Uterus (tissue), 4 donors: Measurements from ENCODE around the gene LINS1. TPM values are rescaled to one million over a fixed set of nuclear protein-coding genes. Genes with fewer than 3 reads are reported as not detected.

Source experiments
- DNase-seq, 2 donors: peaks; one replicate each; pipeline ENCODE4 v3.0.0-alpha.2; 2019 to 2020
- H3K27ac ChIP-seq, 2 donors: fragments of 200-600 bp; sonication (generic); 1 replicate in 1 of 2; 2 replicates in 1 of 2; pipeline ENCODE4 v1.5.1; 2016 to 2018
- H3K27me3 ChIP-seq, 2 donors: fragments of 200-600 bp; sonication (generic); one replicate each; pipeline ENCODE4 v1.5.1; 2018 to 2019; ENCODE audit warnings: control low read depth in 1 of 2
- H3K36me3 ChIP-seq, 2 donors: fragments of 200-600 bp; sonication (generic); one replicate each; pipeline ENCODE4 v1.5.1; 2019; ENCODE audit warnings: control low read depth in 1 of 2
- H3K4me1 ChIP-seq, 2 donors: fragments of 200-600 bp; sonication (generic); one replicate each; pipeline ENCODE4 v1.5.1; 2018 to 2019; ENCODE audit warnings: control low read depth in 1 of 2
- H3K4me3 ChIP-seq, 2 donors: fragments of 200-600 bp; sonication (generic); 1 replicate in 1 of 2; 2 replicates in 1 of 2; pipeline ENCODE4 v1.5.1; 2018 to 2019; ENCODE audit warnings: mild to moderate bottlenecking in 1 of 2
- H3K9me3 ChIP-seq, 2 donors: fragments of 200-600 bp; sonication (generic); one replicate each; pipeline ENCODE4 v1.5.1; 2019; ENCODE audit warnings: control low read depth in 1 of 2
- CTCF ChIP-seq, 4 experiments: fragments of 200-600 bp in 2 of 4; fragments of 450-650 bp in 2 of 4; sonication (generic) in 2 of 4; IDR thresholded peaks; one replicate each; pipeline ENCODE4 v1.5.1; 2016 to 2019; ENCODE audit warnings: antibody characterized with exemption in 4 of 4, mild to moderate bottlenecking in 2 of 4, moderate library complexity in 1 of 4
- POLR2A ChIP-seq, 2 donors: fragments of 450-650 bp; IDR thresholded peaks; one replicate each; pipeline ENCODE4 v1.6.1; 2016; ENCODE audit warnings: antibody characterized with exemption in 2 of 2, mild to moderate bottlenecking in 1 of 2, moderate library complexity in 1 of 2
- intact Hi-C: fragments of 100-400 bp; cut with DNase I; formaldehyde crosslinking; loops from one replicate; pipeline ENCODE4 v1.15.1; 2023; ENCODE audit warnings: low total_unique reads
- total RNA-seq, 4 donors: library from RNA; depleted of rRNA in 3 of 4; stranded (reverse); fragments of >200 nt in 3 of 4; gene quantifications; one replicate each; pipeline versions ENCODE4 v1.1.0 to v1.2.4, GENCODE V29; 2014 to 2023
- donor health status: DM: yes; HTN: yes; CAD: no.

Gene LINS1
- total RNA-seq, 4 donors from 2014 or later = 17.4 to 108 (median 52.8) TPM

GRCh38 chr15:100547961-100548360 is 54.0 kb downstream of the LINS1 start:
- Histone ChIP-seq H3K27me3 (no peaks in the 10 kb centered on the region), H3K9me3 (no peaks in the 10 kb centered on the region), H3K4me1 (no peaks in the 10 kb centered on the region), H3K36me3 (no peaks in the 10 kb centered on the region), H3K27ac (no peak overlapping the region), H3K4me3 (no peak overlapping the region)
- no peak for DNase-seq
- intact Hi-C loops = no loop called here
- TF ChIP-seq POLR2A (IDR thresholded peaks at IDR 0.05) = no peak
- TF ChIP-seq CTCF (IDR thresholded peaks at IDR 0.05) = no peak

GRCh38 chr15:100544946-100545345 is 57.0 kb downstream of the LINS1 start:
- Histone ChIP-seq H3K4me1 (no peaks in the 10 kb centered on the region), H3K27me3 (no peaks in the 10 kb centered on the region), H3K27ac (no peak overlapping the region), H3K36me3 (no peaks in the 10 kb centered on the region), H3K9me3 (no peaks in the 10 kb centered on the region), H3K4me3 (no peak overlapping the region)
- intact Hi-C loops = no loop called here
- DNase-seq = no peak
- TF ChIP-seq POLR2A (IDR thresholded peaks at IDR 0.05) (no peak), CTCF (IDR thresholded peaks at IDR 0.05) (no peak)

- H3K9me3 ChIP-seq = no peaks in the 10 kb centered on the region
- no peak overlapping the region for H3K4me3 ChIP-seq
- no peaks in the 10 kb centered on the region for H3K36me3 ChIP-seq
- intact Hi-C loops = no loop called here
- no peaks in the 10 kb centered on the region for H3K4me1 ChIP-seq
- no peak for DNase-seq
- no peak overlapping the region for H3K27ac ChIP-seq
- TF ChIP-seq POLR2A (IDR thresholded peaks at IDR 0.05) = no peak
- TF ChIP-seq CTCF (IDR thresholded peaks at IDR 0.05) = no peak
- no peaks in the 10 kb centered on the region for H3K27me3 ChIP-seq
Measured at GRCh38 chr15:100544338-100544841, 57.6 kb downstream of the LINS1 start.

GRCh38 chr15:100542290-100542689 is 59.7 kb downstream of the LINS1 start:
- no peaks in the 10 kb centered on the region for H3K4me1 ChIP-seq
- TF ChIP-seq POLR2A (IDR thresholded peaks at IDR 0.05) = no peak
- no peak for TF ChIP-seq CTCF (IDR thresholded peaks at IDR 0.05)
- no peaks in the 10 kb centered on the region for H3K27me3 ChIP-seq
- H3K36me3 ChIP-seq = no peaks in the 10 kb centered on the region
- intact Hi-C loops = no loop called here
- H3K9me3 ChIP-seq = no peaks in the 10 kb centered on the region
- H3K27ac ChIP-seq = no peak overlapping the region
- no peak overlapping the region for H3K4me3 ChIP-seq
- DNase-seq = no peak

GRCh38 chr15:100537331-100537730 is 64.7 kb downstream of the LINS1 start:
- TF ChIP-seq POLR2A (IDR thresholded peaks at IDR 0.05) (no peak), CTCF (IDR thresholded peaks at IDR 0.05) (no peak)
- Histone ChIP-seq H3K36me3 (no peaks in the 10 kb centered on the region), H3K27me3 (no peaks in the 10 kb centered on the region), H3K4me3 (no peak overlapping the region), H3K4me1 (no peaks in the 10 kb centered on the region), H3K27ac (no peak overlapping the region), H3K9me3 (no peaks in the 10 kb centered on the region)
- intact Hi-C loops = no loop called here
- no peak for DNase-seq
